Pancreas (tissue), 10 donors: ENCODE data around the gene NRP1. TPM values are rescaled to one million over a fixed set of nuclear protein-coding genes. Genes with fewer than 3 reads are reported as not detected.

Experiments
- ATAC-seq, 4 donors: fragments of 200-7000 bp; cut with Tn5 transposase; one replicate each; pipeline versions ENCODE4 v1.8.0 to v1.9.1; 2020; ENCODE audit warnings: mild to moderate bottlenecking in 4 of 4, moderate library complexity in 4 of 4
- DNase-seq, 6 donors: peaks; one replicate each; pipeline ENCODE4 v3.0.0-alpha.2; 2020
- FAIRE-seq: peaks from 2 replicates; lab custom pipeline; 2012; peaks lifted over from hg19 to GRCh38; lab: Jason Lieb, UNC
- H3K27ac ChIP-seq, 4 donors: fragments of 200-600 bp; sonication (generic); 1 replicate in 3 of 4; 2 replicates in 1 of 4; pipeline versions ENCODE4 v1.5.0 to v1.8.0; 2020
- H3K27me3 ChIP-seq, 4 donors: fragments of 200-600 bp; one replicate each; pipeline ENCODE4 v1.8.0; 2021
- H3K36me3 ChIP-seq, 3 donors: fragments of 200-600 bp; sonication (generic) in 1 of 3; one replicate each; pipeline versions ENCODE4 v1.5.0 to v1.8.0; 2020 to 2021
- H3K4me1 ChIP-seq, 3 donors: fragments of 200-600 bp; one replicate each; pipeline ENCODE4 v1.8.0; 2021
- H3K4me3 ChIP-seq, 4 donors: fragments of 200-600 bp; sonication (generic) in 2 of 4; one replicate each; pipeline versions ENCODE4 v1.5.0 to v1.8.0; 2020 to 2021
- H3K9me3 ChIP-seq, 4 donors: fragments of 200-600 bp; one replicate each; pipeline ENCODE4 v1.8.0; 2021
- WGBS, 2 donors: extraction: QIAGEN DNeasy Blood & Tissue Kit; methylation state at CpG; one replicate each; pipeline ENCODE4 v1.1.7; 2013; 5-methylcytosine and 5-hydroxymethylcytosine counted together
- intact Hi-C, 3 donors: fragments of 100-400 bp; cut with DNase I; formaldehyde crosslinking; loops; one replicate each; pipeline versions ENCODE4 v1.11.1 to v1.14.2; 2022
- polyA plus RNA-seq, 2 donors: library from polyadenylated mRNA; stranded (reverse); fragments of 200-250 nt; gene quantifications; one replicate each; pipeline ENCODE4 v1.2.3, GENCODE V29; 2013
- total RNA-seq, 6 donors: library from RNA; stranded (reverse); fragmentation: NEBNext Ultra II Directional in 4 of 6; extraction: Animal tissue kit (Norgen Biotek cat#: 25700) in 4 of 6; gene quantifications; one replicate each; pipeline versions ENCODE4 v1.2.1 to v1.2.4, GENCODE V29; 2021 to 2023
- TF ChIP-seq, protein P1 (sequence below), 4 donors: fragments of 200-600 bp; sonication (generic) in 3 of 4; IDR thresholded peaks; one replicate each; pipeline versions ENCODE4 v1.5.0 to v1.8.0; 2021; ENCODE audit warnings: antibody characterized with exemption in 4 of 4
- donor health status: healthy with polysubstance abuse.
- donor health status: DM: no; HTN: no; CAD: no; lungs with moderate emphysema.
- donor health status: DM: no; HTN: no; CAD: no.
- donor health status: control.
- donor health status: control.
- donor health status: Bipolar disorder and iron deficiency.
- donor health status: DM: yes; HTN: yes; CAD: no.
- donor health status: DM: no; HTN: no; CAD: no.
- donor health status: DM: no; HTN: no; CAD: no.
- donor health status: DM: yes; HTN: yes; CAD: no.

Gene NRP1
- total and polyA plus RNA-seq, 8 donors = 12.0 to 56.4 (median 28.4) TPM

DNA sequence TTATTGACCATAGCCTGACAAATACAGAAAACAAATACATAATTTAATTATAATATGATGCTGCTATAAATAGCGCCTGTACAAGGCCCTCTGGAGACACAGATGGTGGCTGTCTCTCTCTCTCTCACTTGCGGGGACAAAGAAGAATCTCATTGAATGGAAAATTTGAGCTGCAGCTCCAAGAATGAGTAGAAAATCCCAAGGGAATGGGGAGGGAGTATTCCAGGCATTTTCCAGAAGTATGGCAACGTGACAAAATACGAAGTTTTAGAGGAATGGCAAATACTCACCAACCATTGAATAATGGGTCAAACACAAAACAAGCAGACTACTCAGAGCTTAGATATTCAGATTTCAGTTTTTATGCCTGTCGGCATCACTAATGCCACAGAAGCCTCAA is 179.9 kb downstream of the NRP1 start:
- no peaks in the 10 kb centered on the region for H3K27me3 ChIP-seq
- intact Hi-C loops = no loop called here

DNA sequence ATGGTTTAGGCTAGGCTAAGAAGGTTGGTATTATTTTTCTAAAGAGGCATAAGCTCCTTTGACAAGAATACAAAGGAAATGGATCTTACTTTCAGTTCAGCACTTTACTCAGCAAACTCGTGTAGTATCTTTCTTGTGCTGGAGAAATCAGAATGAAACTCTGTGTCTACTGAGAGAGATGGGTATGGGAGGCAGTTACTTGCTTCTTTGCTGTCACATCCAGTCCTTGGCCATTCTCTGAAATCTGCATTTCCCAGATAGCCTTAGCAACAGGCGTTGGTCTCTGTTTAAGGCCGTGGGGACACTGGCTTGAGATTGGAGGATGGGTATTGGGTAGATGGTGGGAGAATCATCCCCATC is 180.5 kb downstream of the NRP1 start:
- Histone ChIP-seq H3K27ac (no peak overlapping the region), H3K4me1 (peaks cover 6 to 22% (median 11%) of the 10 kb centered on the region in 3 donors), H3K27me3 (no peaks in the 10 kb centered on the region), H3K9me3 (no peaks in the 10 kb centered on the region), H3K4me3 (no peak overlapping the region), H3K36me3 (no peaks in the 10 kb centered on the region)
- WGBS, 2 donors = 77 to 83% methylated on average over 3 of the region's 3 CpGs
- no peak for ATAC-seq
- intact Hi-C loops = no loop called here
- TF ChIP-seq, protein P1, sequence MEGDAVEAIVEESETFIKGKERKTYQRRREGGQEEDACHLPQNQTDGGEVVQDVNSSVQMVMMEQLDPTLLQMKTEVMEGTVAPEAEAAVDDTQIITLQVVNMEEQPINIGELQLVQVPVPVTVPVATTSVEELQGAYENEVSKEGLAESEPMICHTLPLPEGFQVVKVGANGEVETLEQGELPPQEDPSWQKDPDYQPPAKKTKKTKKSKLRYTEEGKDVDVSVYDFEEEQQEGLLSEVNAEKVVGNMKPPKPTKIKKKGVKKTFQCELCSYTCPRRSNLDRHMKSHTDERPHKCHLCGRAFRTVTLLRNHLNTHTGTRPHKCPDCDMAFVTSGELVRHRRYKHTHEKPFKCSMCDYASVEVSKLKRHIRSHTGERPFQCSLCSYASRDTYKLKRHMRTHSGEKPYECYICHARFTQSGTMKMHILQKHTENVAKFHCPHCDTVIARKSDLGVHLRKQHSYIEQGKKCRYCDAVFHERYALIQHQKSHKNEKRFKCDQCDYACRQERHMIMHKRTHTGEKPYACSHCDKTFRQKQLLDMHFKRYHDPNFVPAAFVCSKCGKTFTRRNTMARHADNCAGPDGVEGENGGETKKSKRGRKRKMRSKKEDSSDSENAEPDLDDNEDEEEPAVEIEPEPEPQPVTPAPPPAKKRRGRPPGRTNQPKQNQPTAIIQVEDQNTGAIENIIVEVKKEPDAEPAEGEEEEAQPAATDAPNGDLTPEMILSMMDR (IDR thresholded peaks at IDR 0.05) = no peak
- no peak for DNase-seq
- no peak for FAIRE-seq

More for the DNA sequence above, 179.9 kb downstream of the NRP1 start:
- Histone ChIP-seq H3K9me3 (no peaks in the 10 kb centered on the region), H3K36me3 (no peaks in the 10 kb centered on the region), H3K27ac (peak overlapping the region in 1 of 4 donors; percentile 64), H3K4me1 (peaks cover 6 to 22% (median 11%) of the 10 kb centered on the region in 3 donors), H3K4me3 (no peak overlapping the region)
- ATAC-seq (no peak), FAIRE-seq (no peak), DNase-seq (no peak)
- 84 to 85% methylated on average over 5 of the region's 5 CpGs for WGBS, 2 donors
- TF ChIP-seq, protein P1 (IDR thresholded peaks at IDR 0.05) = no peak

DNA sequence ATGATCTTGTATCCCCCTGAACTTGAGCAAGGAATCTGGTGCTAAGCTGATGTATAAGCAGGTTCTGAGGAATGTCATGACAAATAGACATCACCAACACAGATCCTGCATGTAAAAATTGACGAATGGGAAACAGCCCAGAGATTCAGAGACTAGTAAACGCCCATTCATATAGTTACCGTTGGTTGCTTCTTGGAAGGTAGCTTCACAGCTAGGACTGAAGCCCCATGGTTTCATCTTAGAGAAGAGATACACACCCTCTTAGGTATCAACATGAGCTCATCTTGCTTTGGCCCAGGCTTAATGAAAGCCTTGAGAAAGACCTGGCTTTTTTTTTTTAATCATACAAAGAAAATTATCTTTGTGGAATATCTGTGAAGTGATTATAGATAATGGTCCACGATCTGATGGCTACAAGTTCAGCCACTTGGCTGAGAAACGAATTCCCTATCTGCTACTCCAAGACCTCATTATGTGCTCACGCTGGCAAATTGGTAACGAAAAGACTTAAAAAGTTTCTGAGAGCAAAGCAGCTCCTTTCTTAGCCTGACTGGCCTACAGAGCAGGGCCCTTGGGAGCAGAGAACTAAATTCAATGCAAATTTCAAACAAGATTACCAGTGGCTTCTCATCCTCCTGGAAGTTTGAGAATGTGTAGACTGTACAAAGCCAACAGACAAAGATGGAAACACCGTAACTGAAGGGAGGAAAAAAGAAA is 181.1 kb downstream of the NRP1 start:
- H3K27ac ChIP-seq = no peak overlapping the region
- WGBS, 2 donors = 84 to 89% methylated on average over 8 of the region's 8 CpGs
- TF ChIP-seq, protein P1 (IDR thresholded peaks at IDR 0.05) = no peak
- no peaks in the 10 kb centered on the region for H3K36me3 ChIP-seq
- intact Hi-C loops = no loop called here
- FAIRE-seq (no peak), DNase-seq (no peak), ATAC-seq (no peak)
- H3K27me3 ChIP-seq = no peaks in the 10 kb centered on the region
- peaks cover 6 to 22% (median 11%) of the 10 kb centered on the region in 3 donors for H3K4me1 ChIP-seq
- no peak overlapping the region for H3K4me3 ChIP-seq
- no peaks in the 10 kb centered on the region for H3K9me3 ChIP-seq

DNA sequence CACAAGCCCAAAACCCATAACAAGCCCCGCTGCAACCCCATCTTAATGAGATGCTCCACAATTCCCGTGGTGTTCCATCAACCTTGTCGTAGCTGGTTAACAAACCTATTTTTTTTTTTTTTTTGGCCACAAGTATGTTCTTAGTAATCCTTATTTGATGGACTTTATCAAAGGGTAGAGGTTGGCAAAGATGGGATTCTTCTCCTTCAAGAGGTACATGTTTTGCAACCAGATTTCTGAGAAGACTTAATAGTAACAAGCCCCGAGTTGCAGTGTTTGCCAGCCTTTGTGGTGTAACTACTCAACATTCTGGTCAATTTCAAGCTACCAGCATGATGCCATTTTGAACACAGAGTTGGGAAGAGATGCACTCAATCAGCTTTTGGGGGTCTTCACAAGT is 181.7 kb downstream of the NRP1 start:
- H3K4me1 ChIP-seq = peaks cover 6 to 22% (median 11%) of the 10 kb centered on the region in 3 donors
- no peak overlapping the region for H3K27ac ChIP-seq
- H3K9me3 ChIP-seq = no peaks in the 10 kb centered on the region
- no peak overlapping the region for H3K4me3 ChIP-seq
- intact Hi-C loops = no loop called here
- no peaks in the 10 kb centered on the region for H3K36me3 ChIP-seq
- DNase-seq (no peak), ATAC-seq (no peak), FAIRE-seq (no peak)
- TF ChIP-seq, protein P1 (IDR thresholded peaks at IDR 0.05) = no peak
- 90 to 97% methylated on average over 4 of the region's 4 CpGs for WGBS, 2 donors
- H3K27me3 ChIP-seq = no peaks in the 10 kb centered on the region

DNA sequence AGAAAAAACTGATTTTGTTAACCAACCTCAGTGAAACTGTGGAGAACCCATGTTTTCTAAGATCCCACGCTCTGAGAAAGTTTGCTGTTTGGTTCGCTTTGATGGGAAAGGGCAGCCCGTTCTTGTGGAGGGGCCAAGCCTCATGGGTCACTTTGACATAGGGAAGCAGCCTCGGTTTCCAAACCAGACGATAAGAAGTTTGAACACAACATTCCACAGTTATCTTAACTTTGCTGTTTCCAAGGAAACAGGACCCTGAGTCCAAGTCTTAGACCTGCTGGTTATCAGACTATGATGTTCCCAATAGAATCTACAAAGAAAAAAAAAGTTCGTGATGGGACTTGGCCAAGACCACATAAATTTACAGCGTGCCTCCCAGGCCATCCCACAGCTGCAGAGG is 182.3 kb downstream of the NRP1 start:
- no peaks in the 10 kb centered on the region for H3K27me3 ChIP-seq
- no peak overlapping the region for H3K27ac ChIP-seq
- H3K4me1 ChIP-seq = peaks cover 6 to 21% (median 11%) of the 10 kb centered on the region in 3 donors
- WGBS, 2 donors = 59 to 66% methylated on average over 7 of the region's 7 CpGs
- no peaks in the 10 kb centered on the region for H3K9me3 ChIP-seq
- DNase-seq (no peak), ATAC-seq (no peak), FAIRE-seq (no peak)
- no peak overlapping the region for H3K4me3 ChIP-seq
- intact Hi-C loops = no loop called here
- no peaks in the 10 kb centered on the region for H3K36me3 ChIP-seq
- TF ChIP-seq, protein P1 (IDR thresholded peaks at IDR 0.05) = no peak
